HG03378 (cell line): ENCODE measurements around the gene CLMP.
"Not testable (repeated sequence)": the region's sequence is repeated elsewhere in the genome, so short reads cannot be mapped to it uniquely, and the experiment has no call there.

Source experiments
- ATAC-seq: cut with Tn5 transposase; IDR thresholded peaks from one replicate; pipeline ENCODE4 v1.9.1; 2021; ENCODE audit warnings: mild to moderate bottlenecking, moderate library complexity; ENCODE audit not compliant: unreplicated experiment

Gene CLMP

DNA sequence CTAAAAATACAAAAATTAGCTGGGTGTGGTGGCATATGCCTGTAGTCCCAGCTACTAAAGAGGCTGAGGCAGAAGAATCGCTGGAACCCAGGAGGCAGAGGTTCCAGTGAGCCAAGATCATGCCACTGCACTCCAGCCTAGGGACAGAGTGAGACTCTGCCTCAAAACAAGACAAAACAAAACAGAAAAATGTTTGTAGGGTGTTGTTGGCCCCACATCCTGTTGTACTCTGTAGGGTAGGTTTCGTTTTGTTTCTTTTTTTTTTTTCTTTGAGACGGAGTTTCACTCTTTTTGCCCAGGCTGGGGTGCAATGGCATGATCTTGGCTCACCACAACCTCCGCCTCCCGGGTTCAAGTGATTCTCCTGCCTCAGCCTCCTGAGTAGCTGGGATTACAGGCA, 107.4 kb downstream of the CLMP start:
- ATAC-seq, result not testable (repeated sequence)

DNA sequence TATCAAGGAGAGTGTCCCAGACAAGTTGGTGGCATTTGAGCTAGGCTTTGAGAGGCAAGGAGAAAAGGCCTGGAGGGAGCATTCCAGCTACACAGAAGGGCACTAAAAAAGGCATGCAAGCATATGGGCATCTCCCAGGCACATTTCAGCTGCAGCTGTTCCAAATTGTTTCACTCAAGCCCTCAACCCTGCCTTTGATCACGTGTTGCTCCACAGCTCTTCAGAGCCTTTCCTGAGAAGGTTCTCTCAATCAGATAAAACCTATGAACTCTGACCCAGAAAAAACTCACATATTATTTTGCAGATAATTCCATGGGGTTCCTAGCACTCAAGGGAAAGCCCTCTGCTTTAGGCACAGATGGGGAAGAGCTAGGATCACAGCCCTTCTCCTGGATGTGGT, 108.7 kb downstream of the CLMP start:
- ATAC-seq, result no peak

DNA sequence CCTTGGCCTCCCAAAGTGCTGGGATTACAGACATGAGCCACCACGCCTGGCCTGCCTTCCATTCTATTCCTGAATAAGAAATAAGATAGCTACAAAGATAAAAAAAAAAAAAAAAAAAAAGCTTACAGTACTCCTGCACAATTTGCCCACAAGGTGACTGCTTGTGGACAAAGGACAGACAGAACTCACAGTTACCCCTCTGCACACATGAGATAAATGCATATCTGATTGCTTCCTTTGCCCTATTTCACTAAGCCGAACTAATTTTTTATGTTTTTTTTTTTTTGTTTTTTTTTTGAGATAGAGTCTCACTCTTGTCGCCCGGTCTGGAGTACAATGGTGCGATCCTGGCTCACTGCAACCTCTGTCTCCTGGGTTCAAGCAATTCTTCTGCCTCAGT, 109.6 kb downstream of the CLMP start:
- no peak for ATAC-seq

DNA sequence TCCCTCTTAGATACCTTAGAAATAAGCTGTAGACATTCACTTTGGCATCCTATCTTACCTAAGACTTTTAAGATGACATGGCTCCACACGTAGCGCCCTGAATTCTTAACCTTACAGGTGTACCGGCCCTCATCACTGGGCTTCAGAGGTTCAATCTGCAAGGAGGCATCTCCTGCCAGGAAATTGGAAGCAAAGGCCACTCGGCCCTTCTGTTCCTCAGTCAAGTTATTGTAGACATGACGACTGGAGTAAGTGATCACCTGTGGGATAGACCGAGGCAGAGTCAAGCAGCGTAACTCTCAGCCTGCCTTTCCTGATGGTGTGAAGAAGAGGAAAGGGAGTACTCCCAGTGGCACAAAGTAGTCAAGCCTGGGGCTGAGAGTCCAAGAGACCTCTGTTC, 110.6 kb downstream of the CLMP start:
- ATAC-seq, result no peak

DNA sequence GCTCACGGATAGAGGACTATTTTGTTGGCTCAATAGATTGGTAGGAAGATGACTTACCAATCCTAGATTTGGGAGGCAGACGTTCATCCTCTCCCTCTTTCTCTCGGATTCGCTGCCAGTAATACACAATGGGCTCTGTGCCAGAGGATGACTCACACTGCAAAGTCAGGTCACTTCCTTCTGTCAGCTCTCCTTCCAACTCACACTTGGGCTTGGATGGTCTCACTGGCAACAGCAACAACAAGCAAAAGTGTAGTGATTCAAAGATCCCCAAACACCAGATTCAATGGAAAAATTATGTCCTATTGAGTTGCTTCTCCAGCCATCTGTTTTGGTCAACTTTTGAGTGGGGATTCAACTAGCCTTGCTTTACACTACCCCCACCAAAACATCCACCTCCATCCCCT, 111.4 kb downstream of the CLMP start:
- no peak for ATAC-seq

DNA sequence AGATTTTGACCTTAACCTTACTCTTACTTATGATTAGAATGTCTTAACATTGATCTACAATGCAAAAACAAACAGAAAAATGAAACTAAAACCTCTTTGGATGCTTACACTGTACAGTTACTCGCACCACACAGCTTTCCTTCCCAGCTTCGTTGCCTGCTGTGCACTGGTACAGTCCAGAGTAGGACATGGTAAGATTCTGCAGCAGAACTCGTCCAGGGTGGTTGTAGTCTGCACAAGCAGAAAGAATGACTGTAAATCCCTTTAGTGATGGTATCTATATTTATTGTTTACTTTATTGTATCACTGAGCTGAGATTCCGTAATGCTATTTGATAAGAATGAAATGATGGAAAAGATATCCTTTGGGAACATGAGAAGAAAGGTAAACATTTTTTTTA, 112.1 kb downstream of the CLMP start:
- ATAC-seq, result no peak

DNA sequence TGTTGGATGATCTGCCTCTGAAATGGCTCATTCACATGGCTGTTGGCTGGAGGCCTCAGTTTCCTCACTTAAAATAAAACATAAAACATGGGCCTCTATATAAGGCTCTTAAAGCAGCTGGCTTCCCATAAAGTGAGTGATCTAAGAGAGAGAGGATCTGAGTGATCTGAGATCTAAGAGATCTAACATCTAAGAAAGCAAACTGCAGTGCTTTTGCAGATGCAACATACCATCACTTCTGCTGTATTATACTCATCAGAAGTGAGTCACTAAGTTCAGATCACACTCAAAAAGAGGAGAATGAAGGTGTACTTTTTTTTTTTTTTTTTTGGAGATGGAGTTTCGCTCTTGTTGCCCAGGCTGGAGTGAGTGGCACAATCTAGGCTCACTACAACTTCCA, 115.0 kb downstream of the CLMP start:
- no peak for ATAC-seq

DNA sequence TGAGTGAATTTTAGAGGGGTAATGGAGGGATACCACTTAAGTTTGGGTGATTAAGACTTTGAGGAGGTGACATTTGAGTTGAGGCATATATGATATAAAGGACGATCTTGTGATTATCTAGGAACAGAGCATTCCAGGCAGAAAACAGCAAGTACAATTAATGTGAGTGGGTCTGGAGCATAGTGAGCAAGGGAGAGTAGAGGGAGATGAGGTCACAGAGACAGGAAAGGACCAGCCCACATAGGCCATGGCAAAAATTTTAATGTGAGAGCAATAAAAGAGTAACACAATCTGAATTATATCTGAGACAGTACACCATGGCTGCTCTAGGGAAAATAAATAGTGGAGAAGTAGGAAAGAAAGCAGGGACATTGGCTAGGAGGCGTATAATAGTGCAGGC, 118.6 kb downstream of the CLMP start:
- ATAC-seq, result no peak

DNA sequence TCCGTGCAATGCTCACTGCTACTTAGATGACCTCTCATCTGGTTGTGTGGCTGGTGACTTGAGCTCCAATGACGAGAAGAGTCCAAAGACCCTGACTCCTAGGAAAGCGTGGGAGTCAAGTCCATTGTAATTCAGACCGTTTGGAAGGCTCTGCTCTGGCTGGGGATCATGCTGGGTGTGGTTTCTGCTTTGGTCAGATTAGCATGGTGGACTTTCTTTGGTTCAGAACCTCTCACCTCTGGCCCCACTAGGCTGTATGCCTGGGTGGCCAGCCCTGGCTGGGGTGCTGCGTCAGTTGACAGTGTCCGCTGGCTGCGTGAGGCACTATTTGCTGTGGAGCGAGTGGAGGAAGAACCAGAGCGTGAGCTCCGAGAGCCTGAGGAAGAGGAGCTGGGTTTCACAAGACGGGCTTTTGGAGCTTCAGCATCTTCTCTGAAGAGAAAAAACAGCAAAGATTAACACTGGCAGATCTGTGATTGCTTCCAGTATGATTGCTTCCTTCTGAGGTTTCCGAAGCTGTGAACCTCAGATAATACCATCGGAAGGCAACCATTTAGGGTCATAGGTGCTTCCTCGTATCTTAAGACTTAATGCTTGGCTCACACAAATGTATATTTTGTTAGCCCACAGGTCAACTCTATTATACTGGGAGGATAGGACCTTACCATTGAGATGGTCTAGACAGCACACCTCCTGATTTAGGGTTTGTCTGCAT, 121.5 kb downstream of the CLMP start:
- ATAC-seq, result no peak

DNA sequence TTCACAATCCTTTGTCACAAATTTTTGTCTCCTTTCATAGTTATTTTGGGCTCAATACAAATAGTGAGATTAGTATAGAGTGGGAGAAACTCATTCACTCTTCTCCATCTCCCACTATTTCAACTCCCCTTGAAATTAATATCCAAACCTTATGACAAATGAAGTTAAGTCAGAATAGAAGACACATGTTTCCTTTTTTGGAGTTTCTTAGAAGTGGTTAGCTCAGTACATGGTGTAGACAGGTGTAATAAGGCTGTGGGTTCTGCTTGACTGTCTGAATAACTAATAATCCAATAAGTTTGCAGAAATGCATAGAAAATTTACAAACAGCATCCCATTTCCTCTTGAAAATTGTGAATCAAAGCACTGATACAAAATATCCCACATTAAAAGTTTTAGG, 122.3 kb downstream of the CLMP start:
- ATAC-seq, result no peak

DNA sequence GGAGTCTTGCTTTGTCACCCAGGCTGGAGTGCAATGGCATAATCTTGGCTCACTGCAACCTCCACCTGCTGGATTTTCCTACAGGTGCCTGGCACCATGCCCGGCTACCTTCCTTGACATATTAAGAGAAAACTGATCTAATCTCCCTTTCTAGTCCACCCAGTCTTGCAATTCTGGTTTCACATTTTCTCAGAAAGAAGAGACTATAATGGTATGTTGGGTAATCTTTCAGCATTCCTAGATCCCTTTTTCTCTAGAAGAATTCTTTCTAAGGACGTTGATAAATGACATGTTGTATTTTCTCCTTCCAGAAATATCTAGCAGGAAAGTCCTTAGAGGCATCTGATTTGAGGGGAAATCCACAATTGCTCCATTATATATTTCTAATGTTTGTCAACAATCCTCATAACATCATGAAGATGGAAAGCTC, 122.7 kb downstream of the CLMP start:
- no peak for ATAC-seq

DNA sequence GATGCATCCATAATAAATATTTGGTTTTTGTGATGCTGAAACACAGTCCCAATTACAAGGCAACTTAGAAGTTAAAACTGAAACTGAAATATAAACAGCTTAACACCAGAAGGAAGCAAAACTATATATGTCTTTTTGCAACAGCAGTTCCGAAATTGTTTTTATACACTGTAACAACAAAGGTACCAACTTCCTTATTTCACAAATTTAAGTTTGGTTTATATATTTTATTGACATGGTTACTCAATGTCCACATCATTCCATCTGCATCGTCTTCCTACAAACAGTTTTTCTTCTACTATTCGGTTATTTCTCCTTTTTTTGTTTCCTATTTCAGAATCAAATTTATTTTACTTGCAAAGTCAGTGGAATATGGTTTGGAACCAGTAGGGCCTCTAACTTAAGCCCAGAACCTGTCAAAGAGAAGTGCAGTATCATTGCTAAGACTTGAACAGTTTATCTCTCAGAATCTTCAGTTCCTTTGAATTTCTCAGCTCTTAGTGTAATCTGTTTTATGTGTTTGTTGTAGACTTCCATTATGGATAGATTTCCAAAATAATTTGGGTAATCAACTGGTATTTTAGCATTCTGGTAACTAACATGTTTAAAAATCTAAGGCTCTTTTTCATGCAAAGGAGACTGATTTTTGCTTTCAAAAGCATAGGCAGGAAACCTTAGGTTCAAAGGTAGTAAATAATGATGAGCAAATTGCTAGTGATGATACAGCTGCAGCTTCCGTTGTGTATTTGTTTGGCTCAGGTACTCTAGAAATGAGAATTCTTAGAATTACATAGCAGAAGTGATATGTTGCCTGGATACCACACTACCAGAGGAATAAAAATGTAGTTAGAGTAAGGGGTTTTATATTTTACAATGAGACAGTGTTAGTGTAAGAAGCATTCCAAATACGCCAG, 124.9 kb downstream of the CLMP start:
- peak; percentile 44 for ATAC-seq

DNA sequence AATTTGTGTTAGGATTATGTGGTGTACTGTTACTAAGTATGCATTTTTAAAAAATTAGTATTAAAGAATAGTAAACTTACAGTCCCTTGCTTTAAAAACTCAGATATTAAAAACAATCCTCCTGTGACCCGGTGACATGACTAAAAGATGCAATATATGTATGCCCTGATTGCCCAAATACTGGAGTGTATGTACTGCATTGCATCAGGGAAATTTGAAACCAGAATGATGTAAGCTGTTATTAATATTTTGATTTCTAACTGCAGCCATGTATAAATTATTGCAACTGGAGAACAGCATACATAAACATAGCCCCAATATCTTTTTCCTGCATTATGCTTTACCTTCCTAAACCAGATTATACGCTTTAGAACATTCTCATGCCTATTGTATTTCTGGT, 129.4 kb downstream of the CLMP start:
- ATAC-seq, result no peak

DNA sequence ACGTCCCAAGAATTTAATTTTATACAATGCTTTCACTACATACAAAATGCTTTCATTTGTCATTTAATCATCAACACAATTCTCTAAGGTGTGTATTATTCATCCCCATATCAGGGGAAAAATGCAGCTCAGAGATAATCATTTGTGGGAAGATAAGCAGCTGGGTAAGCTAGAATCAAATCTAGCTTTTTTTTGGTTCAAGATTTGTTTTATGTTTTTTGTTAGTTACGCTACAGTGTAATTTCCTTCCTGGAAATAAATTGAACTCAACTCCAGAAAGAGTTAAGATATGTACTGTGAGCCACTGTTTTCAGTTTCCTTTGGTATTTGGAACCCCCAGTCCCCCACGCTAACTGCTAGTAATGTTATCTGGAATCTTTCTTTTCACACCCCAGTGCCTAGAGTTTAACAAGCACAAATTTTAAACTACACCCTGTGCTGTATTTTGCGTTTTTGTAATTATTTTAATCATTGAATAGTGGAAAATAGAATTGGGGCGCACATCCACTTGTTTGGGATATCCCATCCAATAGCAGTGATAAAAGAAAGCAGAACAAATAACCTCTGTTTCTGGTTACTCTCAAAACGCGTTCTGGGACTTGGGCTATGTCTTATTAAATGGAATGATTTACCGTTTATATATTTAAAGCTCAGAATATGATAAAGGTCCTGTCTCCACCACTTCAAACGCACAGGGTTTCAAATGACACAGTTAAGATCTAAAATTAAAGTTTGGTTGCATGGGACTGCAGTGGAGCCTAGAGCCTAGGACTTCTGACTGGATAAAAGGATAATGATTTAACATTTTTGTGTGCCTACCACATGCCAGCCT, 131.0 kb downstream of the CLMP start:
- no peak for ATAC-seq

DNA sequence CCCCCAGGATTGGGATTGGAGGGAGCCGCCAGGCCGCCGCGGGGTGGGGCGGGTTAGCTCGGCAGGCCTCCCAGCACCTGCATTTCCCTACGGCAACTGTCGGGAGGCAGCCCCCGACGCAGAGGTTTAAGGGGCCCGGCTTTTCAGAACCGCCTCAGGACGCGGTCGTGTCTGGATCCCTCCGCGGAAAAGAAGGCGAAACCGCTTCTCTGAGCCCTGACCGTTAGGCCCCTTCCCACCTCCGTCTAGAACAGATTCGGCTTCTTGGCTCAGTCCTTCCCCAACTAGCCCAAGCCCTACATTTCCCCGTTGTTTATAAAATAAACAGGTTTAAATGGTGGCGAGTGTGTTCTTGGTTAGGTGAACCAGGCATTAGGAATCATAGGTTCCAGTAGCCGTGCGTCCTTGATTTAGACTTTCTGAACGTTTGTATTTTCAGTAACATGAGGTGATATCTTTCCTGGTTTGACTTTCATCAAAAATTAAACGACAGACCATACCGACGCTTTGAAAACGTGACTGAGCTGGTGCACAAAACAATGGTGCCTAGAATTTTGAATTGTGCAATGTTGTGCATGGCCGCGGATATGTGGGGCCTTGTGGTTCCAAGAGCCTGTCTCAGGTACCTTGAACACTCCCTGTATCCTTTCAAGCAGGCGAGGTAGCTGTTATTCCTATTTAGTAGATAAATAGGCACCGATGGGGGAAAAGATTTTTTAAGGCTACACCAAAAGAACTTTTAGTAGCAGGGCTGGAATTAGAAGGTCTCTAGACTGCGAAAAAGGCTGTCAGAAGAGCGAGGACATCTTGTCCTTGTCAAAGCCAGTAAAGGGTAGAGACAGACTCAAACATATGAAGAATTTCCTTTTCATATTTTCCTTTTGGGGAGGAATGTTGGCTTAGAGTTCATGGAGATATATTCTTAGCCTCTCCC, 131.9 kb downstream of the CLMP start:
- ATAC-seq, result no peak

DNA sequence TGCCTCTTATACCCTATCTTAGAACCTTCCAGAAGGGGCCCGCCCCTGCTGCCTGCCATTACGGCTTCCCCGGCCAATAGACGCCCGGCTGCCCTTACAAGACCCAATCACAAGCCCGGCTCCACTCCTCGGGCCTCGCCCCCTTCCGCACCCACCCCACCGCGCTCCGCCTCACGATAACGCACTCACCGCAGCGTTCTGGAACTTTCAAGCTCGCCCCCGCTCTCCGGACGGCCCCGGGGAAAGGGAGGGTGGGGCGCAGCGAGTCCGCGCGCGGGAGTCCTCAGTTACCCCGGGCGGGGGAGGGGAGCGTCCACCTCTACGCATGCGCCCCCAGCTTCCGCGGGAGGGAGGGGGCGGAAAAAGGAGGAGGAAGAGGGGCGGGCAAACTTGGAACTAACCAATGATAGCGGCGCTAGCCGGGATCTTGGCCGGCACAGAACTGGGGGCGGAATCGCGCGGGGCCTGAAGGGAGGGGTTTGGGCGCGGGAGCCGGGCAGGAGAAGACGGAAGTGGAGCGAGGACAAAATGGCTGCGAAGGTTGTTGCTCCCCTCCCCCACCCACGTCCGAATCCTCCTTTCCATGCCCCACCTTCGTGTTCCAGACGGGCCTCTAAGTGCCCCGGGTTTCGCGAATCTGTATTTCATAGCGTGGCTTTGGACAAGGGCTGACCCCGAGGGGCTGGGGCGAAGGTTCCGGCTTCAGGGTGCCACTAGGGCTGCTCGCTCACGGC, 132.7 kb downstream of the CLMP start:
- ATAC-seq, result peak; percentile 78

DNA sequence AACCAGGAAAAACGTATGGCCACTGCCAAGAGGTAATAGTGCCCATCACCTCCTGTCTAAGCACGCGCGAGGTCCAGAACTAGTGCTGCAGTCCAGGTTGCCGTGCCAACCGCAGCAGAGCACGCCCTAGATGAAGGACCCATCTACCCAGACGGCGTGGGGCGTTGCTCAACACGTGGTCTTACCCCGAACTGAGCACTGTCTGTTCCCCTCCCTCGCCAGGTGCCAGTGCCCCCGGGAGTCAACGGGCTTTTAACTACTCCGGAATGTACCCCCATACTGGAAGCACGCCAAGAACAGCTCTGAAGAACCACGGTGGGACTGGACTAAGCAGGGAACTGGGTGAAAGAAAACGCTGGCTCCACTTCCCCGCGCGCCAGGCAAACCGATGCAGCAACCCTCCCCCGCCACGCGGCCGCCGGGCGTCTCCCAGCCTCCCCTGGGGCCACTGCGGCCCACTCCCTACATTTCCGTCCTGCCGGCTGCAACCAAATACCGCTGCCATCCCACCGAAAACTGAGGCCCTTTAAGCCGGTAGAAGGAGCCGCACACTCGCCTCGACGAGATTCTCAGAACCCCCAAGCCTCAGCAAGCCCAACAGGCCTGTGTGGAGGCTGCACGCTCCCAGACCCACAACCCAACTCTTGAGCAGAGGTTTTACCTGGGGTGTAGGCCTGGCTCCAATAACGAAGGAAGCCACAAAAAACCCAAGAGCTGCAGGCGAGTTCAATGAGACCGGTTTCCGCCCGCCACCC, 133.5 kb downstream of the CLMP start, which contains the start of gene HSPA8:
Gene HSPA8 (minus strand): TSS at position 734 of the 755 bp plus-strand sequence. CDS start 812 bp downstream, outside the sequence.
- peak; percentile 7 for ATAC-seq

DNA sequence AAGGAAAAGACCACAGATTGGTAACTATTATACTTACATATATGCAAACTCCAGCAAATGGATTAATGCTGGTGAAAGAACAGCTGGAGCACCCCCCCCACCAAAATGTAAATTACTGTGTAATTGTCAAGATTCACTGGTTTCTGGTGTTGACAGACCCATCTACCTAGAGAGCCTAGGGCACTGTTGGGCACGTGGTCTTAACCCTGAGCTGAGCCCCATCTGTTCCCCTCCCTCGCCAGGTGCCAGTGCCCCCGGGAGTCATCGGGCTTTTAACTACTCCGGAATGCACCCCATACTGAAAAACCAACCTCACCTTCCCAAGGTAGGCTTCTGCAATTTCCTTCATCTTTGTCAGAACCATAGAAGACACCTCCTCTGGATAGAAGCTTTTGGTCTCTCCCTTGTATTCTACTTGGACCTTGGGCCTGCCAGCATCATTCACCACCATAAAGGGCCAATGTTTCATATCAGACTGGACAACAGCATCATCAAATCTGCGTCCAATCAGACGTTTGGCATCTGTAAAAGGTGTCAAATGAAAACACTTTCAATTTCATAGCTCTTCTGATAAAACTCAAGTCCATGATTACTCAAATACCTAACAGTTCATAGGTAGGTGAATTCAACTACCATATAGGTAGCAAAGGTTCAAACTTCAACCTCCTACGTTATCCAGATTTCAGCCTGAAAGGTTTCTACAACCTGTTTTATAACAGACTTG, 134.6 kb downstream of the CLMP start:
- ATAC-seq, result no peak
